PC-3 (cell line): ENCODE results near the gene OPTC. TPM values are rescaled to one million over a fixed set of nuclear protein-coding genes. Genes with fewer than 3 reads are reported as not detected.
A peak's percentile ranks its signal among the peaks of the same experiment; 100 is the strongest.

ENCODE experiments used
- ATAC-seq: fragments of 200-7000 bp; cut with Tn5 transposase; 2 replicates; pipeline ENCODE4 v1.9.1; 2020; ENCODE audit warnings: mild to moderate bottlenecking, moderate library complexity
- BruUV-seq: library from RNA; stranded (reverse); fragments of 400-500 nt; replicated peaks from 2 replicates; lab custom pipeline; 2021; lab: Mats Ljungman, UMichigan
- CTCF ChIA-PET: fragments of 300-600 bp; sonication (Branson Sonifier 250); formaldehyde crosslinking; loops from one replicate; lab custom pipeline; 2022; ENCODE audit warnings: antibody characterized with exemption; lab: Charles Lee
- POLR2A ChIA-PET: fragments of 300-600 bp; sonication (Branson Sonifier 250); formaldehyde crosslinking; loops from one replicate; lab custom pipeline; 2022; ENCODE audit warnings: antibody characterized with exemption; ENCODE audit not compliant: unreplicated experiment; lab: Charles Lee
- DNase-seq: peaks from one replicate; pipeline ENCODE4 v3.0.0-alpha.2; 2015
- H2AFZ ChIP-seq: fragments of 300-600 bp; sonication (generic); 2 replicates; pipeline ENCODE4 v1.6.0; 2016; ENCODE audit warnings: antibody characterized with exemption, low read length
- H3F3A ChIP-seq: fragments of 300-600 bp; sonication (generic); one replicate; pipeline ENCODE4 v1.6.0; 2017; ENCODE audit warnings: antibody characterized with exemption, low read length, control low read depth, mild to moderate bottlenecking; ENCODE audit not compliant: unreplicated experiment
- H3K27ac ChIP-seq: fragments of 300-600 bp; sonication (generic); 2 replicates; pipeline ENCODE4 v1.5.1; 2016; ENCODE audit warnings: mild to moderate bottlenecking, low read length
- H3K27me3 ChIP-seq: fragments of 300-600 bp; sonication (generic); 2 replicates; pipeline ENCODE4 v1.6.1; 2016; ENCODE audit warnings: low read length, mixed read lengths
- H3K36me3 ChIP-seq: fragments of 300-600 bp; sonication (generic); 2 replicates; pipeline ENCODE4 v1.6.1; 2016; ENCODE audit warnings: low read depth, mixed run types, low read length, mixed read lengths
- H3K4me1 ChIP-seq: fragments of 300-600 bp; sonication (generic); 2 replicates; pipeline ENCODE4 v1.5.1; 2016; ENCODE audit warnings: low read length; ENCODE audit not compliant: insufficient read depth
- H3K4me2 ChIP-seq: fragments of 300-600 bp; sonication (generic); 2 replicates; pipeline ENCODE4 v1.6.0; 2016; ENCODE audit warnings: low read length
- H3K4me3 ChIP-seq: fragments of 300-600 bp; sonication (generic); 2 replicates; pipeline ENCODE4 v1.5.1; 2016; ENCODE audit warnings: mild to moderate bottlenecking, low read length, mixed read lengths
- H3K79me2 ChIP-seq: fragments of 300-600 bp; sonication (generic); 2 replicates; pipeline ENCODE4 v1.6.1; 2017; ENCODE audit warnings: low read length, mixed read lengths
- H3K9ac ChIP-seq: fragments of 300-600 bp; sonication (generic); 2 replicates; pipeline ENCODE4 v1.6.0; 2016; ENCODE audit warnings: mild to moderate bottlenecking, low read length
- H3K9me2 ChIP-seq: fragments of 300-600 bp; sonication (generic); replicated peaks from 2 replicates; pipeline ENCODE4 v1.6.1; 2016; ENCODE audit warnings: mixed run types, low read length, mixed read lengths
- H3K9me3 ChIP-seq: fragments of 300-600 bp; sonication (generic); 2 replicates; pipeline ENCODE4 v1.6.1; 2016; ENCODE audit warnings: low read length, mixed read lengths
- H4K20me1 ChIP-seq: fragments of 300-600 bp; sonication (generic); 2 replicates; pipeline ENCODE4 v1.6.1; 2016; ENCODE audit warnings: low read length, mixed read lengths
- CTCF ChIP-seq: fragments of 300-600 bp; sonication (generic); conservative IDR thresholded peaks from 2 replicates; pipeline ENCODE4 v1.5.1; 2017; ENCODE audit warnings: antibody characterized with exemption, low read depth, mild to moderate bottlenecking, low read length
- EZH2 ChIP-seq: fragments of 300-600 bp; sonication (generic); IDR thresholded peaks from one replicate; pipeline ENCODE4 v1.6.1; 2017; ENCODE audit warnings: antibody characterized with exemption, mild to moderate bottlenecking, low read length; ENCODE audit not compliant: unreplicated experiment
- EZH2phosphoT487 ChIP-seq: fragments of 300-600 bp; sonication (generic); IDR thresholded peaks from 2 replicates; pipeline ENCODE4 v1.6.1; 2018; ENCODE audit warnings: mild to moderate bottlenecking, antibody characterized with exemption, low read length, borderline replicate concordance
- intact Hi-C: fragments of 100-400 bp; cut with micrococcal nuclease; formaldehyde crosslinking; loops from 2 replicates; pipeline ENCODE4 v1.9.0; 2023
- total RNA-seq: library from RNA; depleted of rRNA; stranded (reverse); fragments of >200 nt; gene quantifications from 2 replicates; pipeline ENCODE4 v1.2.3, GENCODE V29; 2014

OPTC gene
- total RNA-seq, 1 experiment from 2014 or later: not detected

- intact Hi-C loops: loop anchor here (2.0 kb wide), 1 partner anchor 114 kb away; the partner anchor contains the start of gene ATP2B4
- Histone ChIP-seq H3F3A (peaks cover 16% of the 10 kb centered on the region), H3K9me2 (no peaks in the 10 kb centered on the region), H3K4me2 (peak overlapping the region; percentile 74), H3K27me3 (no peaks in the 10 kb centered on the region), H3K4me3 (no peak overlapping the region), H3K9me3 (no peaks in the 10 kb centered on the region), H2AFZ (peak overlapping the region; percentile 52), H4K20me1 (no peaks in the 10 kb centered on the region), H3K4me1 (peaks cover 52% of the 10 kb centered on the region), H3K27ac (peak overlapping the region; percentile 99), H3K79me2 (no peaks in the 10 kb centered on the region), H3K36me3 (no peaks in the 10 kb centered on the region), H3K9ac (peak overlapping the region; percentile 89)
- ChIA-PET CTCF (interaction anchor here (0.6 kb wide), 1 partner anchor 8 kb away, joined by 5 read pairs; no protein-coding TSS in a partner anchor), POLR2A (no interaction called here)
- TF ChIP-seq EZH2 (no peak), EZH2phosphoT487 (no peak), CTCF (no peak)
- ATAC-seq (no peak), DNase-seq (no peak)
- BruUV-seq: no TSS peak
Observed at GRCh38 chr1:203512517-203512847, 18.5 kb downstream of the OPTC start.

- TF ChIP-seq CTCF (no peak), EZH2 (no peak), EZH2phosphoT487 (no peak)
- peak; percentile 98 for DNase-seq
- peaks cover 16% of the 10 kb centered on the region for H3F3A ChIP-seq
- H3K79me2 ChIP-seq: no peaks in the 10 kb centered on the region
- H3K4me3 ChIP-seq: peak overlapping the region; percentile 34
- H3K9ac ChIP-seq: peak overlapping the region; percentile 89
- peak overlapping the region; percentile 52 for H2AFZ ChIP-seq
- no TSS peak for BruUV-seq
- ChIA-PET CTCF (interaction anchor here (0.6 kb wide), 1 partner anchor 8 kb away, joined by 5 read pairs; no protein-coding TSS in a partner anchor), POLR2A (interaction anchor here (0.6 to 1.1 kb wide), 2 partner anchors 14 to 113 kb away, joined by 4 to 8 read pairs; partner anchors contain the start of gene ATP2B4)
- peaks cover 52% of the 10 kb centered on the region for H3K4me1 ChIP-seq
- no peaks in the 10 kb centered on the region for H3K27me3 ChIP-seq
- no peaks in the 10 kb centered on the region for H3K36me3 ChIP-seq
- H3K9me3 ChIP-seq: no peaks in the 10 kb centered on the region
- H3K4me2 ChIP-seq: peak overlapping the region; percentile 74
- H3K27ac ChIP-seq: peak overlapping the region; percentile 99
- no peaks in the 10 kb centered on the region for H3K9me2 ChIP-seq
- intact Hi-C loops: loop anchor here (1.0 to 2.0 kb wide), 2 partner anchors 25 to 114 kb away; partner anchors contain the start of gene ATP2B4
- no peaks in the 10 kb centered on the region for H4K20me1 ChIP-seq
- peak; percentile 76 for ATAC-seq
Observed at GRCh38 chr1:203512848-203513584, 19.1 kb downstream of the OPTC start.
